Suppressor macrophage (primary cell): ENCODE results near the gene ASCL4.
"Not testable (repeated sequence)": the region's sequence is repeated elsewhere in the genome, so short reads cannot be mapped to it uniquely, and the experiment has no call there.

Source experiments
- DNase-seq, 4 experiments: peaks; one replicate each; pipeline ENCODE4 v3.0.0-alpha.2; 2020 to 2022
- total RNA-seq, 17 experiments: gene quantifications; one replicate each; lab custom pipeline; 2026; ENCODE audit warnings: mixed read lengths in 6 of 17, inconsistent platforms in 3 of 17; lab: John Stamatoyannopoulos, UW

Gene ASCL4
- 0 to 0.66 (median 0) reads per million in 17 experiments for total RNA-seq

GRCh38 chr12:107774349-107775029 lies at the start of gene ASCL4:
TSS of gene ASCL4 (plus strand) at chr12:107774704. CDS start at chr12:107775219, 515 bp downstream.
- no peak for DNase-seq

GRCh38 chr12:107727327-107727726 lies 47.2 kb upstream of the ASCL4 start:
- not testable (repeated sequence) for DNase-seq

- DNase-seq: not testable (repeated sequence)
These were observed 46.8 kb upstream of the ASCL4 start for GRCh38 chr12:107727742-107728141.

- DNase-seq: no peak
These were observed 43.7 kb upstream of the ASCL4 start for GRCh38 chr12:107730618-107731341.

GRCh38 chr12:107731366-107731765 lies 43.1 kb upstream of the ASCL4 start:
- no peak for DNase-seq

- no peak for DNase-seq
These were observed 42.1 kb upstream of the ASCL4 start for GRCh38 chr12:107732365-107732764.

- no peak for DNase-seq
These were observed 40.4 kb upstream of the ASCL4 start for GRCh38 chr12:107734139-107734538.

- no peak for DNase-seq
These were observed 38.7 kb upstream of the ASCL4 start for GRCh38 chr12:107735763-107736162.

- DNase-seq: peak; percentile 5 to 25 (median 14)
These were observed 37.6 kb upstream of the ASCL4 start for GRCh38 chr12:107736914-107737313.

GRCh38 chr12:107748472-107748871 lies 26.0 kb upstream of the ASCL4 start:
- peak in 2 of 4 experiments; percentile 14 to 26 for DNase-seq

- DNase-seq: no peak
These were observed 25.4 kb upstream of the ASCL4 start for GRCh38 chr12:107749083-107749482.

GRCh38 chr12:107759410-107759809 lies 15.1 kb upstream of the ASCL4 start:
- DNase-seq: peak; percentile 66 to 85 (median 74)

GRCh38 chr12:107760207-107760808 lies 14.2 kb upstream of the ASCL4 start:
- DNase-seq: peak in 3 of 4 experiments; percentile 47 to 59 (median 52)

GRCh38 chr12:107760809-107761501 lies 13.5 kb upstream of the ASCL4 start, which contains the start of gene PRDM4:
TSS of gene PRDM4 (minus strand) at chr12:107761137. CDS start at chr12:107760515, 622 bp downstream.
- peak; percentile 98 to 100 (median 99) for DNase-seq

GRCh38 chr12:107761502-107761904 lies 13.0 kb upstream of the ASCL4 start:
- DNase-seq: peak in 3 of 4 experiments; percentile 11 to 35 (median 31)

- DNase-seq: no peak
These were observed 11.6 kb upstream of the ASCL4 start for GRCh38 chr12:107762874-107763273.

- no peak for DNase-seq
These were observed 9.9 kb upstream of the ASCL4 start for GRCh38 chr12:107764626-107765025.

- no peak for DNase-seq
These were observed 9.2 kb upstream of the ASCL4 start for GRCh38 chr12:107765316-107765715.

GRCh38 chr12:107767466-107767865 lies 7.0 kb upstream of the ASCL4 start:
- no peak for DNase-seq

- peak; percentile 11 to 66 (median 49) for DNase-seq
These were observed 703 bp downstream of the ASCL4 start for GRCh38 chr12:107775093-107775721.

GRCh38 chr12:107776171-107776570 lies 1.7 kb downstream of the ASCL4 start:
- DNase-seq: no peak

GRCh38 chr12:107778383-107779025 lies 4.0 kb downstream of the ASCL4 start:
- peak; percentile 63 to 79 (median 76) for DNase-seq
